Body of pancreas (tissue), 4 donors: Measurements from ENCODE around the gene PHF21B. TPM values are rescaled to one million over a fixed set of nuclear protein-coding genes. Genes with fewer than 3 reads are reported as not detected.
A peak's percentile ranks its signal among the peaks of the same experiment; 100 is the strongest.

ENCODE experiments used
- ATAC-seq: fragments of 150-250 bp; one replicate; pipeline ENCODE4 v1.9.1; 2016
- DNase-seq, 4 donors: peaks; one replicate each; pipeline ENCODE4 v3.0.0-alpha.2; 2019
- H3K27ac ChIP-seq, 4 donors: fragments of 200-600 bp; sonication (generic); 1 replicate in 3 of 4; 2 replicates in 1 of 4; pipeline versions ENCODE4 v1.5.1 to v1.6.1; 2016 to 2019; ENCODE audit warnings: mild to moderate bottlenecking in 1 of 4, mixed read lengths in 1 of 4, moderate library complexity in 1 of 4
- H3K27me3 ChIP-seq, 2 donors: fragments of 200-600 bp; sonication (generic); one replicate each; pipeline ENCODE4 v1.6.0; 2016; ENCODE audit warnings: mild to moderate bottlenecking in 1 of 2
- H3K36me3 ChIP-seq, 2 donors: fragments of 200-600 bp; sonication (generic); replicated peaks in 1 of 2; 2 replicates each; pipeline ENCODE4 v1.5.1; 2016; ENCODE audit warnings: low read depth in 2 of 2; ENCODE audit not compliant: insufficient read depth in 1 of 2
- H3K4me1 ChIP-seq: fragments of 200-600 bp; sonication (generic); one replicate; pipeline ENCODE4 v1.6.0; 2016
- H3K4me3 ChIP-seq, 2 donors: fragments of 200-600 bp; sonication (generic); 1 replicate in 1 of 2; 2 replicates in 1 of 2; pipeline ENCODE4 v1.5.1; 2016 to 2019
- H3K9me3 ChIP-seq, 3 donors: fragments of 200-600 bp; sonication (generic); 1 replicate in 2 of 3; 2 replicates in 1 of 3; pipeline ENCODE4 v1.5.1; 2016
- CTCF ChIP-seq, 7 experiments: fragments of 450-650 bp in 4 of 7; fragments of 200-600 bp in 3 of 7; sonication (generic) in 3 of 7; IDR thresholded peaks; one replicate each; pipeline ENCODE4 v1.5.1; 2016 to 2019; ENCODE audit warnings: antibody characterized with exemption in 7 of 7
- POLR2A ChIP-seq, 3 donors: fragments of 450-650 bp; IDR thresholded peaks; one replicate each; pipeline ENCODE4 v1.6.1; 2016; ENCODE audit warnings: antibody characterized with exemption in 3 of 3, mild to moderate bottlenecking in 2 of 3
- WGBS, 2 donors: methylation state at CpG; one replicate each; pipeline ENCODE4 v1.1.5; 2017; 5-methylcytosine and 5-hydroxymethylcytosine counted together
- intact Hi-C: fragments of 100-400 bp; cut with DNase I; formaldehyde crosslinking; loops from one replicate; pipeline ENCODE4 v1.15.1; 2023
- total RNA-seq, 2 donors: library from RNA; depleted of rRNA; stranded (reverse); fragments of >200 nt; gene quantifications; one replicate each; pipeline ENCODE4 v1.1.0, GENCODE V29; 2016

PHF21B gene
- total RNA-seq, result under 1 TPM in 1 of 2 donors, not detected in 1; under 0.01 TPM

GRCh38 chr22:45009606-45010531, at the start of gene PHF21B:
Gene PHF21B (minus strand): TSS chr22:45010005. CDS start chr22:45009549, 456 bp downstream.
- Histone ChIP-seq H3K36me3 (no peaks in the 10 kb centered on the region), H3K27ac (no peak within 1 kb of the TSS), H3K27me3 (peaks cover 0 to 11% of the 10 kb centered on the region in 2 donors), H3K9me3 (no peaks in the 10 kb centered on the region), H3K4me1 (peaks cover 38% of the 10 kb centered on the region), H3K4me3 (peak within 1 kb of the TSS in 1 of 2 donors; percentile 30)
- intact Hi-C loops, result no loop called here
- peak in 1 of 3 donors; percentile 18 for TF ChIP-seq POLR2A (IDR thresholded peaks at IDR 0.05)
- no peak for TF ChIP-seq CTCF (IDR thresholded peaks at IDR 0.05)
- peak; percentile 38 for ATAC-seq
- DNase-seq, result peak in 3 of 4 donors; percentile 22 to 50 (median 41)
- WGBS, 2 donors, result 0 to 1% methylated on average over 23 to 87 of the region's 121 CpGs

GRCh38 chr22:45059296-45059695, 49.5 kb upstream of the PHF21B start:
- intact Hi-C loops, result no loop called here
- H3K4me1 ChIP-seq, result no peaks in the 10 kb centered on the region
- DNase-seq (no peak), ATAC-seq (no peak)
- 88 to 92% methylated on average over 4 to 5 of the region's 5 CpGs for WGBS, 2 donors
- no peak overlapping the region for H3K27ac ChIP-seq
- TF ChIP-seq POLR2A (IDR thresholded peaks at IDR 0.05) (no peak), CTCF (IDR thresholded peaks at IDR 0.05) (no peak)
- H3K36me3 ChIP-seq, result no peaks in the 10 kb centered on the region
- H3K9me3 ChIP-seq, result no peaks in the 10 kb centered on the region
- no peaks in the 10 kb centered on the region for H3K27me3 ChIP-seq
- H3K4me3 ChIP-seq, result no peak overlapping the region

GRCh38 chr22:45058622-45058912, 48.8 kb upstream of the PHF21B start:
- Histone ChIP-seq H3K4me3 (no peak overlapping the region), H3K36me3 (no peaks in the 10 kb centered on the region), H3K4me1 (no peaks in the 10 kb centered on the region), H3K27ac (no peak overlapping the region), H3K27me3 (no peaks in the 10 kb centered on the region), H3K9me3 (no peaks in the 10 kb centered on the region)
- ATAC-seq (no peak), DNase-seq (no peak)
- 66 to 76% methylated on average over 2 of the region's 2 CpGs for WGBS, 2 donors
- TF ChIP-seq POLR2A (IDR thresholded peaks at IDR 0.05) (no peak), CTCF (IDR thresholded peaks at IDR 0.05) (no peak)
- intact Hi-C loops, result no loop called here

- intact Hi-C loops, result no loop called here
- 72 to 80% methylated on average over 15 of the region's 15 CpGs for WGBS, 2 donors
Measured at GRCh38 chr22:45055936-45056335, 46.1 kb upstream of the PHF21B start.

More at GRCh38 chr22:45055936-45056335, 46.1 kb upstream of the PHF21B start:
- no peak overlapping the region for H3K4me3 ChIP-seq
- H3K9me3 ChIP-seq, result no peaks in the 10 kb centered on the region
- H3K36me3 ChIP-seq, result no peaks in the 10 kb centered on the region
- TF ChIP-seq POLR2A (IDR thresholded peaks at IDR 0.05) (no peak), CTCF (IDR thresholded peaks at IDR 0.05) (no peak)
- H3K27ac ChIP-seq, result no peak overlapping the region
- no peaks in the 10 kb centered on the region for H3K4me1 ChIP-seq
- ATAC-seq, result no peak
- H3K27me3 ChIP-seq, result peaks cover 0 to 4% of the 10 kb centered on the region in 2 donors
- DNase-seq, result no peak
